GM18498 (cell line): Measurements from ENCODE around the gene GNAS.
A peak's percentile ranks its signal among the peaks of the same experiment; 100 is the strongest.
"Not testable (repeated sequence)": the region's sequence is repeated elsewhere in the genome, so short reads cannot be mapped to it uniquely, and the experiment has no call there.

Experiments
- ATAC-seq: cut with Tn5 transposase; IDR thresholded peaks from one replicate; pipeline ENCODE4 v1.9.1; 2021; ENCODE audit warnings: mild to moderate bottlenecking, moderate library complexity; ENCODE audit not compliant: unreplicated experiment

The GNAS gene

DNA sequence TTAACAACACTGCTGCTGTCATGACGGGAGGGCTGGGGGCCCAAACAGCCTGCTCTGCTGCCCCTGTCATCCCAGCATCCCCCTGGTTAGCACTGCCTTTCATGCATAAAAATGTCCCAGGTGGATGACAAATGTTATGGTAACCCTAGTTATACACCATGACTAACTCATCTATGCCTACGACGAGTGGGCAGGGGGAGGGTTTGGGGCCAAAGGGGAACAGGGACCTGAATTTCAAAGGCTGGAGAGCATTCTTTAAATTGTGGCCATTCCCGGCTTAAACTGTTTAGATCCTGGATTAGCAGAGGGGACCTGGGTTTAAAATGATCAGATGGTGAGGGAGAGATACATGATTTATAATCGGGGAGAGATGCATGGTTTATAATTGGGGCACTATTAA, 26.2 kb upstream of the GNAS start:
- ATAC-seq: no peak

GRCh38 chr20:58828136-58828535, 24.4 kb upstream of the GNAS start:
- ATAC-seq: no peak

DNA sequence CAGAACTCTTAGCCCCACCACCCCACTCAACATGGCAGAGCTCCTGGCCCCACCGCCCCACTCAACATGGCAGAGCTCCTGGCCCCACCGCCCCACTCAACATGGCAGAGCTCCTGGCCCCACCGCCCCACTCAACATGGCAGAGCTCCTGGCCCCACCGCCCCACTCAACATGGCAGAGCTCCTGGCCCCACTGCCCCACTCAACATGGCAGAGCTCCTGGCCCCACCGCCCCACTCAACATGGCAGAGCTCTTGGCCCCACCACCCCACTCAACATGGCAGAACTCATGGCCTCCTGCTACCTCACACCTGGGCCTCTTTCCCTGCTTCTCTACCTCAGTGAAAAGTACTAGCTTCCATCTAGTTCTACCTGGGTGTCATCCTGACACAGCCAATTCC, 23.7 kb upstream of the GNAS start:
- not testable (repeated sequence) for ATAC-seq

DNA sequence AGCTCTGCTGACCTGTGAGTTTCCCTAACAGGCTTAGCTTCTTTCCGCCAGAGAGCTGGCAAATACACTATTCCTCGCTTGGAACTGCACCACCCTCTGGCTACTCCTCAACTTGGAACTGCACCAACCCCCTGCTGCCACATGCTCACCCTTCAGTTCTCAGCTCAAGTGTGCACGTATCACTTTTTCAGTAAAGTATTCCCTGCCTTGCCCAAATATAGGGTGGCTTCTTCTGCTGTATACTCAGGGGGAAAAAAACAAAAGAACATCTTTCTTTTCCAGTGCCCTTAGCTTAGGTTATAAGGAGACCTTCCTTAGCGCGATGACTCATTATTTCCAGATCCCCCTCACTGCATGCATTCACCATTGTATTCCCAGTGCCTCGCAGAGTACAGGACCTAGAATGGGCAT, 23.0 kb upstream of the GNAS start:
- no peak for ATAC-seq

- ATAC-seq: no peak
These were observed 20.1 kb upstream of the GNAS start for GRCh38 chr20:58832457-58832856.

DNA sequence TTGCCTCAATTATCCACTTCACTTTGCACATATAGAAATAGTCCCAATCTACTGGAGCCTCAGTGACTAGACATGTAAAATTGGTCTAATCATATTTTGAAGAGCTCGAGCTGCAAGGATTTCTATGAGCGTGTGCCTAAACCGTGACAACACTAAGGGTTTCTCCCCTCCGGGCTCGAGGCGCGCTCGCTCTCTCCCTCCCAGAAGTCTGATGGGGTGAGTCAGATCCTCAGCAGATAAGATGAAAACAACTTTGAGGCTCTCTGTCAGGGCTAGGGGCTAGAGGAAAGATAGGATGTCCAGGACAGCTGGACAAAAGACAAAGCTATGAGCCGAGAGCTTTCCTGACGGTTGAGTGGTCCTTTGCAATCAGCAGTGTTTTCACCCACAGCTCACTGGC, 18.6 kb upstream of the GNAS start:
- ATAC-seq: no peak

DNA sequence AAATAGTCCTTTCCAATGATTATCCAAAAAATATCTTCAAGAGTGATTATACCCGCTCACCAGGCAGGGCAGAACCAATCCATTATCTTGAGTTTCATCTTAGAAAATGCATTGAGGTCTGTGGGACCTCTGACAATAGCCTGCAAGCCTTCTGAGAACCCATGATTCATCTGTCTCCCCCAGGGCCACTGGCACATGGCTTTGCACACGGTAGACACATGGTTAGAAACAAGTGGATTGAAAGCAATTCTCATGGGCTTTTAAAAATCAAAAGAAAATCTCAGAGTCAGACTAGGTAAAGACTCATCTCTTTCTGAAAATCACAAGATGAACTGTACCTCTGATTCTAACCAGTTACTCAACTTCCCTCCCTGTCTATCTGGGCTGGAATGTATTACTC, 17.3 kb upstream of the GNAS start:
- no peak for ATAC-seq

- no peak for ATAC-seq
These were observed 15.8 kb upstream of the GNAS start for GRCh38 chr20:58836616-58837204.

GRCh38 chr20:58837717-58838116, 14.8 kb upstream of the GNAS start:
- no peak for ATAC-seq

DNA sequence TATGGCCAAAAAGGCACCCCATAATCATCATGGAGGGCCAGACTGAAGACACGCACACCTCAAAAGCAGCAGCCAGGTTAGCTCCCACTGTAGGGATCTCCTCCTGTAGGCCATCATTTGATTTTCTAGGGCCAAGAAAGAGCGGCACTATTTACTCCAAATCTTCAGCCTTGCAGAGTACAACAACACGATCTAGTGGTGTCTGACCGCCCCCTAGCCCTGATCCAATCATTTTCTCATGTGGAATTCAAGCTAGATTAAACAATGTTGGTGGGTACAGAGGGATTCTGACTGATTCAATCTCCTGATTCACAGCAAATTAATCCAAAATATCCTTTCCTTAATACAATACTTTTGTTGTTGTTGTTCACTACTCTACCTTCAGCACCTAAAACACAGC, 14.3 kb upstream of the GNAS start:
- no peak for ATAC-seq

DNA sequence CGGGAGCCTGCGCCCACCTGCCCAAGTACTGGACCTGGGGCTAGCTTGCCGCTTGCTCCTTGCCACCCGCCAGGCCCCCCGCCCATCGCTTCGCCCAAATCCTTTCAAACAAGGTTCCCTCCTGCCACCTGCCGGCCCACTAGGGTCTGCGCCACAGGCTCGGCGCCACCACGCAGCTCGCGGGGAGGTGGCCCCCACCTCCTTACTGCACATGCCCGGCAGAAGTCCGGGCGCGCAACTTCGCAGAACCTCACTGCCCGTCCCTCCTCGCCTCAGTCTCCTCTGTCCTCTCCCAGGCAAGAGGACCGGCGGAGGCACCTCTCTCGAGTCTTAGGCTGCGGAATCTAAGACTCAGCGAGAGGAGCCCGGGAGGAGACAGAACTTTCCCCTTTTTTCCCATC, 13.0 kb upstream of the GNAS start:
- no peak for ATAC-seq

DNA sequence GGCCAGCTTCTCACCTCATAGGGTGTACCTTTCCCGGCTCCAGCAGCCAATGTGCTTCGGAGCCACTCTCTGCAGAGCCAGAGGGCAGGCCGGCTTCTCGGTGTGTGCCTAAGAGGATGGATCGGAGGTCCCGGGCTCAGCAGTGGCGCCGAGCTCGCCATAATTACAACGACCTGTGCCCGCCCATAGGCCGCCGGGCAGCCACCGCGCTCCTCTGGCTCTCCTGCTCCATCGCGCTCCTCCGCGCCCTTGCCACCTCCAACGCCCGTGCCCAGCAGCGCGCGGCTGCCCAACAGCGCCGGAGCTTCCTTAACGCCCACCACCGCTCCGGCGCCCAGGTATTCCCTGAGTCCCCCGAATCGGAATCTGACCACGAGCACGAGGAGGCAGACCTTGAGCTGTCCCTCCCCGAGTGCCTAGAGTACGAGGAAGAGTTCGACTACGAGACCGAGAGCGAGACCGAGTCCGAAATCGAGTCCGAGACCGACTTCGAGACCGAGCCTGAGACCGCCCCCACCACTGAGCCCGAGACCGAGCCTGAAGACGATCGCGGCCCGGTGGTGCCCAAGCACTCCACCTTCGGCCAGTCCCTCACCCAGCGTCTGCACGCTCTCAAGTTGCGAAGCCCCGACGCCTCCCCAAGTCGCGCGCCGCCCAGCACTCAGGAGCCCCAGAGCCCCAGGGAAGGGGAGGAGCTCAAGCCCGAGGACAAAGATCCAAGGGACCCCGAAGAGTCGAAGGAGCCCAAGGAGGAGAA, 12.3 kb upstream of the GNAS start:
- ATAC-seq: no peak

GRCh38 chr20:58840816-58841538, 11.5 kb upstream of the GNAS start:
- ATAC-seq: no peak

DNA sequence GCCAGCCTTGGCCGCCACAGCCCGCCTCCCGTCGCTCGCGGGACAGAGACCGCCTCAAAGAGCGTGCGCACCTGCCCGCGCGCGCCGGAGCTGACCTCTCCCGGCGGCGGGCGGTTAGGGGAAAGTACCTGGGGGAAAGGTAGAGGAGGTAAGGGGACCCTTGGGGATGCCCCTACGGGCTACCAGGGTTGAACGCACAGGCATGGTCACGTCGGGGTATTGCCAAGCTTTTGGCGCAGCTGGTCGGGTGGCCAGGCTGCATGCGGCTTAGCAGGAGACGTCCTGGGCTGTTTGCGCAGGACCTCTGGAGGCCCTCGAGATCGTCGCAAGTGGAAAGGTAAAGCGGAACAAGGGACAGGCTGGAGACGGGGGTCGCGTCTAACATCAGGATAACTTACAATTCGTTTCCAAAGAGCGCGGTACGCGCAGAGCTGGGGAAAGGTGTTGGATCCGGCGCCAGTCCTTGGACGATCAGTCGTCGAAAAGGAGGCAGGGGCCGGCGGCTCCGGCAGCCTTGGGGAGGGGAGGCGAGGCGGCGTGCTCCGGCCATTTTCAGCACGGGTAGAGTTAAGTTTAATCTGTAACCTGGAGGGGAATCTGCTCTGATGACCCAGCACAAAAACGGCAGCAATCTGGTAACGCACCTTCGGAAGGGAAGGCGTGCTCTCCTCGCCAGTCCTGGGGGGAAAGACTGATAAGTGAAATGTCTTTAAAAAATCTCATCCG, 10.8 kb upstream of the GNAS start:
- ATAC-seq: no peak

- ATAC-seq: no peak
These were observed 10.2 kb upstream of the GNAS start for GRCh38 chr20:58842276-58842675.

GRCh38 chr20:58843128-58843556, 9.4 kb upstream of the GNAS start:
- no peak for ATAC-seq

DNA sequence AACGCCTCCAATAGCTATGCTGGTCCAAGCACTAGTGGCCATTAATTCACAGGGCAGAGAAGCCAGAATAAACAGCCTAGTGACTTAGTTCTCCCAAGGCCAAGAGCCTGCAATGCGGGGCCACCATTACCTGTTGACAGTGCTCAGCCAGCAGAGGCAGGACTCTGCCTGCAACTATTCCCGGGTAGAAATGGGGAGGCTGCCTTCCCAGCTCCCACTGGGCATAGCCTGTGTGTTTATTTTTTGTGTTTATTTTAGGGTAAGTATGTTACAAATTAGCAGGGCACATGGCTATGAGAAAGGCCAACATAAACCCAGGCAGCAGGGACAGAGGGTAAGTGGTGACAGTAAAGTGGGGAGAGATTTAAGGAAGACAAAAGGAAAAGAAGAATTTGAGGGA, 6.8 kb upstream of the GNAS start:
- ATAC-seq: no peak

- ATAC-seq: no peak
These were observed 5.1 kb upstream of the GNAS start for GRCh38 chr20:58847463-58847862.

GRCh38 chr20:58850693-58851174, 1.8 kb upstream of the GNAS start, which contains the start of gene GNAS-AS1:
TSS of gene GNAS-AS1 (minus strand) at chr20:58850902.
- peak; percentile 86 for ATAC-seq

DNA sequence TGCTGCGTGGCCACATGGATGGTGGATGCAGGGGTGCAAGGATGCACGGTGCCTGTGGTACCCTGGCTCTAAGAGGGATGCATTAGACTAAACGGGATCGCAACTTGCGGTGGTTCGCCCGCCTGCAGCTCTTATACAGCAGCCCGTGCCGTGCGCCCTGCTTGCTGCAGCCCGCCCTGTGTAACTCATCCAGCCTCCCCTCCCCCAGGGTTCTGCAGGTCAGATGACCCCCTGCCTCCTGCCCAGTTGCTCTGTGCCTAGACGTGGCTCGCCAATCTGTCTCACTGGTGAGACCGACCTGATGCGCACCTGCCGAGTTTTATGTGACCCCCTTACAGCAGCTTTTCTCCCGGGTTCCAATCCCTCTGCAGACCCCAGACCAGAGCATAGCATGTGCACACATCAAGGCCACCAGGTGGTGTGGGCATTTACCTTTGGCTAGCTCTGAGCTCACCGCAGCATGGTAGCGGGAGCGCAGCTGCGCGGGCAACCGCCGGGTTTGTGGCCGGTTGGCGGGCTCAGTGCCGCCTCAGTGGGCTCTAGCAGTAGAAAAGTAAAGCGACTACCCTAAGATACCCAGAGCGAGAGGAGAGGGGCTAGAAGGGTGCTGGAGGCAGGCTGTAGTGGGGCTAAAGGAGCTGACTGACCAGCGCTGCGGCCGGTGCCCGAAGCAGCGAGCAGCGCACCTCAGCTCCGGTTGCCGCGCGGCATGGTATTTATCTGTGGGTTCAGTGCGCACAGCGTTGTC, 1.1 kb upstream of the GNAS start:
- ATAC-seq: no peak
